Measurements from ENCODE around the gene ARL15.

The ARL15 gene

GRCh38 chr5:54040804-54041203 is 269.6 kb downstream of the ARL15 start:
- ATAC-seq (replicated peaks): no peak
- Mint-ChIP-seq H3K27ac (no peak overlapping the region), H3K36me3 (ENCODE audit: insufficient read depth) (no peaks in the 10 kb centered on the region), H3K9me3 (no peaks in the 10 kb centered on the region), H3K4me3 (no peak overlapping the region), H3K4me1 (ENCODE audit: low read depth in 2 of 2) (no peaks in the 10 kb centered on the region), H3K27me3 (no peaks in the 10 kb centered on the region)
- DNase-seq: no peak

GRCh38 chr5:54040018-54040417 is 270.4 kb downstream of the ARL15 start:
- Mint-ChIP-seq H3K27ac (no peak overlapping the region), H3K36me3 (ENCODE audit: insufficient read depth) (no peaks in the 10 kb centered on the region), H3K27me3 (no peaks in the 10 kb centered on the region), H3K9me3 (no peaks in the 10 kb centered on the region), H3K4me3 (no peak overlapping the region), H3K4me1 (ENCODE audit: low read depth in 2 of 2) (no peaks in the 10 kb centered on the region)
- DNase-seq (no peak), ATAC-seq (replicated peaks) (no peak)

GRCh38 chr5:54037205-54037604 is 273.2 kb downstream of the ARL15 start:
- Mint-ChIP-seq H3K4me1 (ENCODE audit: low read depth in 2 of 2) (no peaks in the 10 kb centered on the region), H3K36me3 (ENCODE audit: insufficient read depth) (no peaks in the 10 kb centered on the region), H3K4me3 (no peak overlapping the region), H3K27ac (no peak overlapping the region), H3K9me3 (no peaks in the 10 kb centered on the region), H3K27me3 (no peaks in the 10 kb centered on the region)
- DNase-seq: no peak
- ATAC-seq (replicated peaks): no peak

GRCh38 chr5:54030981-54031380 is 279.4 kb downstream of the ARL15 start:
- H3K9me3 Mint-ChIP-seq: no peaks in the 10 kb centered on the region
- ATAC-seq (replicated peaks): no peak

GRCh38 chr5:54024466-54024865 is 285.9 kb downstream of the ARL15 start:
- DNase-seq (no peak), ATAC-seq (replicated peaks) (no peak)
- Mint-ChIP-seq H3K9me3 (no peaks in the 10 kb centered on the region), H3K4me3 (no peak overlapping the region), H3K4me1 (ENCODE audit: low read depth in 2 of 2) (peaks cover 24 to 26% of the 10 kb centered on the region in 2 donors), H3K36me3 (ENCODE audit: insufficient read depth) (no peaks in the 10 kb centered on the region), H3K27me3 (no peaks in the 10 kb centered on the region), H3K27ac (peak overlapping the region in 1 of 2 donors; percentile 75)

More at GRCh38 chr5:54030981-54031380, 279.4 kb downstream of the ARL15 start:
- no peaks in the 10 kb centered on the region for H3K36me3 Mint-ChIP-seq (ENCODE audit: insufficient read depth)
- no peak overlapping the region for H3K4me3 Mint-ChIP-seq
- peaks cover 0 to 2% of the 10 kb centered on the region in 2 donors for H3K4me1 Mint-ChIP-seq (ENCODE audit: low read depth in 2 of 2)
- no peak overlapping the region for H3K27ac Mint-ChIP-seq
- DNase-seq: no peak
- no peaks in the 10 kb centered on the region for H3K27me3 Mint-ChIP-seq

- Mint-ChIP-seq H3K36me3 (ENCODE audit: insufficient read depth) (peaks cover 3% of the 10 kb centered on the region), H3K4me3 (no peak overlapping the region), H3K4me1 (ENCODE audit: low read depth in 2 of 2) (peaks cover 22 to 26% of the 10 kb centered on the region in 2 donors), H3K9me3 (no peaks in the 10 kb centered on the region), H3K27ac (peak overlapping the region in 1 of 2 donors; percentile 9), H3K27me3 (no peaks in the 10 kb centered on the region)
- ATAC-seq (replicated peaks): no peak
- no peak for DNase-seq
Measured at GRCh38 chr5:54022223-54022622, 288.1 kb downstream of the ARL15 start.

GRCh38 chr5:54021431-54022164 is 288.8 kb downstream of the ARL15 start:
- peaks cover 22 to 26% of the 10 kb centered on the region in 2 donors for H3K4me1 Mint-ChIP-seq (ENCODE audit: low read depth in 2 of 2)
- H3K9me3 Mint-ChIP-seq: no peaks in the 10 kb centered on the region
- no peak overlapping the region for H3K27ac Mint-ChIP-seq
- DNase-seq (no peak), ATAC-seq (replicated peaks) (no peak)
- H3K4me3 Mint-ChIP-seq: no peak overlapping the region
- H3K36me3 Mint-ChIP-seq (ENCODE audit: insufficient read depth): peaks cover 3% of the 10 kb centered on the region
- H3K27me3 Mint-ChIP-seq: no peaks in the 10 kb centered on the region

GRCh38 chr5:54018438-54018837 is 291.9 kb downstream of the ARL15 start:
- no peaks in the 10 kb centered on the region for H3K27me3 Mint-ChIP-seq
- ATAC-seq (replicated peaks): no peak
- H3K36me3 Mint-ChIP-seq (ENCODE audit: insufficient read depth): peaks cover 3% of the 10 kb centered on the region
- peaks cover 19% of the 10 kb centered on the region in 2 donors for H3K4me1 Mint-ChIP-seq (ENCODE audit: low read depth in 2 of 2)
- H3K4me3 Mint-ChIP-seq: no peak overlapping the region
- no peak overlapping the region for H3K27ac Mint-ChIP-seq
- H3K9me3 Mint-ChIP-seq: peaks cover 8 to 11% of the 10 kb centered on the region in 2 donors
- no peak for DNase-seq

- H3K9me3 Mint-ChIP-seq: peaks cover 8 to 11% of the 10 kb centered on the region in 2 donors
- H3K4me3 Mint-ChIP-seq: no peak overlapping the region
- peaks cover 3% of the 10 kb centered on the region for H3K36me3 Mint-ChIP-seq (ENCODE audit: insufficient read depth)
- peaks cover 14 to 15% of the 10 kb centered on the region in 2 donors for H3K4me1 Mint-ChIP-seq (ENCODE audit: low read depth in 2 of 2)
- ATAC-seq (replicated peaks) (no peak), DNase-seq (no peak)
- no peaks in the 10 kb centered on the region for H3K27me3 Mint-ChIP-seq
- H3K27ac Mint-ChIP-seq: no peak overlapping the region
Measured at GRCh38 chr5:54017580-54017979, 292.8 kb downstream of the ARL15 start.

- no peak for DNase-seq
- no peak overlapping the region for H3K4me3 Mint-ChIP-seq
- H3K36me3 Mint-ChIP-seq (ENCODE audit: insufficient read depth): peaks cover 3% of the 10 kb centered on the region
Measured at GRCh38 chr5:54013556-54014194, 296.7 kb downstream of the ARL15 start.

GRCh38 chr5:54009828-54010227 is 300.5 kb downstream of the ARL15 start:
- peaks cover 0 to 4% of the 10 kb centered on the region in 2 donors for H3K4me1 Mint-ChIP-seq (ENCODE audit: low read depth in 2 of 2)
- H3K27me3 Mint-ChIP-seq: no peaks in the 10 kb centered on the region
- peaks cover 8 to 11% of the 10 kb centered on the region in 2 donors for H3K9me3 Mint-ChIP-seq
- no peak overlapping the region for H3K27ac Mint-ChIP-seq
- DNase-seq: no peak
- no peaks in the 10 kb centered on the region for H3K36me3 Mint-ChIP-seq (ENCODE audit: insufficient read depth)
- ATAC-seq (replicated peaks): no peak
- H3K4me3 Mint-ChIP-seq: no peak overlapping the region

More at GRCh38 chr5:54013556-54014194, 296.7 kb downstream of the ARL15 start:
- H3K27ac Mint-ChIP-seq: no peak overlapping the region
- peaks cover 0 to 4% of the 10 kb centered on the region in 2 donors for H3K4me1 Mint-ChIP-seq (ENCODE audit: low read depth in 2 of 2)
- peaks cover 8 to 11% of the 10 kb centered on the region in 2 donors for H3K9me3 Mint-ChIP-seq
- no peak for ATAC-seq (replicated peaks)
- no peaks in the 10 kb centered on the region for H3K27me3 Mint-ChIP-seq

- H3K9me3 Mint-ChIP-seq: peaks cover 4 to 6% of the 10 kb centered on the region in 2 donors
- no peaks in the 10 kb centered on the region for H3K36me3 Mint-ChIP-seq (ENCODE audit: insufficient read depth)
- DNase-seq (no peak), ATAC-seq (replicated peaks) (no peak)
- no peak overlapping the region for H3K27ac Mint-ChIP-seq
- peaks cover 0 to 4% of the 10 kb centered on the region in 2 donors for H3K4me1 Mint-ChIP-seq (ENCODE audit: low read depth in 2 of 2)
- no peak overlapping the region for H3K4me3 Mint-ChIP-seq
- no peaks in the 10 kb centered on the region for H3K27me3 Mint-ChIP-seq
Measured at GRCh38 chr5:54009357-54009756, 301.0 kb downstream of the ARL15 start.

GRCh38 chr5:54007827-54008777 is 302.3 kb downstream of the ARL15 start:
- Mint-ChIP-seq H3K36me3 (ENCODE audit: insufficient read depth) (no peaks in the 10 kb centered on the region), H3K27ac (no peak overlapping the region), H3K4me1 (ENCODE audit: low read depth in 2 of 2) (peaks cover 0 to 4% of the 10 kb centered on the region in 2 donors), H3K4me3 (no peak overlapping the region), H3K27me3 (no peaks in the 10 kb centered on the region), H3K9me3 (no peaks in the 10 kb centered on the region)
- DNase-seq (no peak), ATAC-seq (replicated peaks) (no peak)

Data from effector memory CD8-positive, alpha-beta T cell (primary cell).